ENCODE results near the gene CLEC4A.
"Not testable (repeated sequence)": the region's sequence is repeated elsewhere in the genome, so short reads cannot be mapped to it uniquely, and the experiment has no call there.

DNA sequence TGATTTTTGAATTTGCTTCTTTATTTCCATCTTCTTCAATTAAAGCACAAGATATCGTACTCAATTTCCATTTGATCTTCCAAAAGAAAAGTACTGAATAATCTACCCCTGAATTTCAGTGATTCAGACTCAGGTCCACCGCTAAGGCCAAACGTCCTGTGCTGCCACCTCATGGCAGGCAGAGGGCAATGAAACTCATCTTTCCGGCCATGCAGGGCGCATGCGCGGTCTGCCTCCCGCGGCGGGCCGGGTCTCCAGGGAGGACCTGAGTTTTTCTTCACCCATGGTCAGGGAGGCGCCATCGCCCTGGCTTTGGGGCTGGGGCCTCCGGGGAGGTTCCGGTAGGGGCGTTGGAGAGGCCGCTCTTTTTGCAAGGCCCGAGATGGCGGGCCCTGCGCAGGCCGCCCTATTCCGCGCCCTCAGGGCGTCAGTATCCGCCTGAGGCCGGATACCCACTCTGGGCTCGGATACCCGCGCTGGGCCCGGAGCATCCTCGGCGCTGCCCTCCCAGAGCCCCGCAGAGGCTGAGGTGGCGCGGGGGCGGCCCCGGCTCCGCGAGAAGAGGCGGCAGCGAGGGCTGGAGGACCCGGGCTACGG is 56.7 kb downstream of the CLEC4A start:
- TF ChIP-seq CTCF (IDR thresholded peaks at IDR 0.05; ENCODE audit: low read depth, low read length): peak; percentile 55
- TF ChIP-seq POLR2A (IDR thresholded peaks at IDR 0.05; ENCODE audit: extremely low read depth, insufficient read length): not testable (repeated sequence)

Data from NB4 (cell line).